DND-41 (cell line): ENCODE data around the gene MDP1.

Experiments used
- CTCF ChIP-seq: IDR thresholded peaks from 2 replicates; pipeline ENCODE4 v1.5.1; 2012; ENCODE audit warnings: borderline replicate concordance, low read length, moderate library complexity, mild to moderate bottlenecking; ENCODE audit not compliant: poor library complexity, severe bottlenecking; ENCODE audit errors: extremely low read depth
- EZH2 ChIP-seq: IDR thresholded peaks from 3 replicates; pipeline ENCODE4 v1.6.1; 2012; ENCODE audit warnings: borderline replicate concordance, low read depth, mild to moderate bottlenecking, moderate library complexity, low read length, inconsistent platforms; ENCODE audit not compliant: severe bottlenecking

- TF ChIP-seq CTCF (no peak), EZH2 (no peak)
Observed at GRCh38 chr14:24198814-24199524, 16.9 kb downstream of the MDP1 start.
